HL-60 (cell line): ENCODE results near the gene IZUMO4.

Experiments used
- DNase-seq, 2 experiments: peaks; one replicate each; pipeline ENCODE4 v3.0.0-alpha.2; 2010 to 2020; ENCODE audit warnings: low read depth in 1 of 2, low spot score in 1 of 2
- H3K27ac ChIP-seq: fragments of 250-450 bp; sonication (Bioruptor Pico); replicated peaks from 2 replicates; pipeline ENCODE4 v1.5.1; 2020; ENCODE audit warnings: mild to moderate bottlenecking, moderate library complexity
- H3K27me3 ChIP-seq: fragments of 250-450 bp; sonication (Bioruptor Pico); 2 replicates; pipeline ENCODE4 v1.5.1; 2021; ENCODE audit warnings: mild to moderate bottlenecking, moderate library complexity; ENCODE audit not compliant: insufficient read depth, poor library complexity, severe bottlenecking
- H3K4me3 ChIP-seq: replicated peaks from 2 replicates; pipeline ENCODE4 v1.5.1; 2011; ENCODE audit warnings: mild to moderate bottlenecking, control low read depth, low read length; ENCODE audit not compliant: insufficient read depth
- CTCF ChIP-seq: IDR thresholded peaks from one replicate; pipeline ENCODE4 v1.5.1; 2011; ENCODE audit warnings: low read length, control low read depth, inconsistent platforms; ENCODE audit not compliant: insufficient read depth
- GABPA ChIP-seq: IDR thresholded peaks from 2 replicates; pipeline ENCODE4 v1.6.1; 2012; ENCODE audit warnings: low read depth
- POLR2AphosphoS5 ChIP-seq: IDR thresholded peaks from 2 replicates; pipeline ENCODE4 v1.6.1; 2012; ENCODE audit warnings: low read depth
- REST ChIP-seq: IDR thresholded peaks from 2 replicates; pipeline ENCODE4 v1.6.1; 2012; ENCODE audit warnings: low read depth; ENCODE audit not compliant: insufficient replicate concordance
- SPI1 ChIP-seq: IDR thresholded peaks from 2 replicates; pipeline ENCODE4 v1.6.1; 2012; ENCODE audit warnings: low read depth, mild to moderate bottlenecking, borderline replicate concordance

IZUMO4 gene

GRCh38 chr19:2108251-2109016 is 11.7 kb downstream of the IZUMO4 start:
- Histone ChIP-seq H3K27ac (no peak overlapping the region), H3K4me3 (no peak overlapping the region), H3K27me3 (no peaks in the 10 kb centered on the region)
- DNase-seq, result no peak
- TF ChIP-seq GABPA (no peak), REST (no peak), POLR2AphosphoS5 (no peak), SPI1 (no peak), CTCF (no peak)

GRCh38 chr19:2109046-2109864 is 12.5 kb downstream of the IZUMO4 start:
- no peak for DNase-seq
- Histone ChIP-seq H3K27ac (no peak overlapping the region), H3K4me3 (no peak overlapping the region), H3K27me3 (no peaks in the 10 kb centered on the region)
- 0 out of 2 replicates have a peak, but pooled peaks have one; percentile 6 for TF ChIP-seq POLR2AphosphoS5
- TF ChIP-seq SPI1, result no peak
- TF ChIP-seq CTCF, result no peak
- no peak for TF ChIP-seq REST
- TF ChIP-seq GABPA, result no peak

GRCh38 chr19:2110822-2111221 is 14.1 kb downstream of the IZUMO4 start:
- Histone ChIP-seq H3K4me3 (no peak overlapping the region), H3K27me3 (no peaks in the 10 kb centered on the region), H3K27ac (no peak overlapping the region)
- no peak for DNase-seq
- no peak for TF ChIP-seq SPI1
- TF ChIP-seq CTCF, result no peak
- TF ChIP-seq GABPA, result no peak
- no peak for TF ChIP-seq REST
